HEK293T (cell line): ENCODE results near the gene TAF1B.

Experiments
- CTCF ChIA-PET: fragments of 350-600 bp; formaldehyde crosslinking; extraction: SDS; loops from one replicate; lab custom pipeline; 2021; ENCODE audit warnings: antibody characterized with exemption, inconsistent platforms; lab: Yijun Ruan, JAX
- POLR2A ChIA-PET: fragments of 350-600 bp; formaldehyde crosslinking; extraction: SDS; loops from one replicate; lab custom pipeline; 2020; ENCODE audit warnings: antibody characterized with exemption, inconsistent platforms; lab: Yijun Ruan, JAX
- DNase-seq: peaks from one replicate; pipeline ENCODE4 v3.0.0; 2012; ENCODE audit warnings: mixed read lengths; ENCODE audit errors: extremely low spot score
- ARNT ChIP-seq: fragments of 450-650 bp; IDR thresholded peaks from 2 replicates; pipeline ENCODE4 v1.6.1; 2017; ENCODE audit warnings: mild to moderate bottlenecking
- BHLHE40 ChIP-seq: fragments of 450-650 bp; IDR thresholded peaks from 2 replicates; pipeline ENCODE4 v1.6.1; 2016; ENCODE audit warnings: mild to moderate bottlenecking, moderate library complexity, borderline replicate concordance
- CTBP1 ChIP-seq: fragments of 450-650 bp; IDR thresholded peaks from 2 replicates; pipeline ENCODE4 v1.6.1; 2016; ENCODE audit warnings: borderline replicate concordance
- ELF4 ChIP-seq: fragments of 450-650 bp; IDR thresholded peaks from 2 replicates; pipeline ENCODE4 v1.6.1; 2017; ENCODE audit warnings: antibody characterized with exemption
- FOXA1 ChIP-seq: fragments of 450-650 bp; IDR thresholded peaks from 2 replicates; pipeline ENCODE4 v1.6.1; 2016; ENCODE audit warnings: mild to moderate bottlenecking
- FOXK2 ChIP-seq: fragments of 450-650 bp; IDR thresholded peaks from 2 replicates; pipeline ENCODE4 v1.6.1; 2016; ENCODE audit warnings: mild to moderate bottlenecking
- FOXM1 ChIP-seq: fragments of 450-650 bp; IDR thresholded peaks from 2 replicates; pipeline ENCODE4 v1.6.1; 2017; ENCODE audit warnings: mild to moderate bottlenecking, borderline replicate concordance
- HDGF ChIP-seq: fragments of 450-650 bp; IDR thresholded peaks from 2 replicates; pipeline ENCODE4 v1.6.1; 2017; ENCODE audit warnings: antibody characterized with exemption, borderline replicate concordance
- L3MBTL2 ChIP-seq: fragments of 450-650 bp; conservative IDR thresholded peaks from 2 replicates; pipeline ENCODE4 v1.6.1; 2016; ENCODE audit warnings: mild to moderate bottlenecking
- LEF1 ChIP-seq: fragments of 450-650 bp; IDR thresholded peaks from 2 replicates; pipeline ENCODE4 v1.6.1; 2017; ENCODE audit warnings: mild to moderate bottlenecking, borderline replicate concordance
- NFRKB ChIP-seq: fragments of 450-650 bp; IDR thresholded peaks from 2 replicates; pipeline ENCODE4 v1.6.1; 2016; ENCODE audit warnings: mild to moderate bottlenecking, moderate library complexity
- SP1 ChIP-seq: fragments of 450-650 bp; IDR thresholded peaks from 2 replicates; pipeline ENCODE4 v1.6.1; 2017
- SUZ12 ChIP-seq: fragments of 450-650 bp; IDR thresholded peaks from 2 replicates; pipeline ENCODE4 v1.6.1; 2016; ENCODE audit warnings: mild to moderate bottlenecking
- TARDBP ChIP-seq: fragments of 450-650 bp; IDR thresholded peaks from 2 replicates; pipeline ENCODE4 v1.6.1; 2016
- ZNF384 ChIP-seq: fragments of 450-650 bp; IDR thresholded peaks from 2 replicates; pipeline ENCODE4 v1.6.1; 2016
- TF ChIP-seq, protein P1 (sequence below): fragments of 450-650 bp; IDR thresholded peaks from 2 replicates; pipeline ENCODE4 v1.6.1; 2016

Gene TAF1B

GRCh38 chr2:9965119-9965822 lies 122.0 kb downstream of the TAF1B start:
- no peak for DNase-seq
- no peak for TF ChIP-seq CTBP1
- ChIA-PET POLR2A (no interaction called here), CTCF (interaction anchor here (1.0 kb wide), 1 partner anchor 19 kb away, joined by 4 read pairs; no protein-coding TSS in a partner anchor)

DNA sequence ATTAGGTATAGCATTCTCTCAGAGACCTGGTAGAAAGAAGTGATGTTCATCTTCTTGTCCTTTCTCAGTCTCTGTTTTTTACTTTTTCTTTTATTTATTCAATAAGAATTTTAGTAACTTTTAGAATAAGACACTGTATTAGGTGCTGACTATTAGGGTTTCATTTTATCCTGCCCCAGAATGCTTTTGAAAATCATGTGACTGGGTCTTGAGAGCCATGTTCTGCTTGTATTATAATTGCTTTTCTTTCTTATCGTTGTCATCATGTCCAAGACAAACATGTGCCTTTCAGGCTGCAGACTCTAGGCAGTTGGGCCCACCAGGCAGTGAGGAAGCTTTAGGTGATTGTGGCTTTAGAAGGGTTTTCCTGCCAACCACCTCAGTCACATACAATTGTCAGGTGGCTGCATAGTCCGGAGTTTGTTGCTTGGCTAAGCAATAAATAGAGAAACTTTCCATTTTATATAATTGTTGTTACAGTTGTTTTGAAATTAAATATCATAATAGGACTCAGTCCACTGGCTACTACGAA lies 123.3 kb downstream of the TAF1B start:
- ChIA-PET CTCF (no interaction called here), POLR2A (no interaction called here)
- DNase-seq, result no peak
- TF ChIP-seq L3MBTL2 (no peak), FOXA1 (no peak), TARDBP (no peak), ZNF384 (no peak), SP1 (no peak)
- TF ChIP-seq, protein P1, sequence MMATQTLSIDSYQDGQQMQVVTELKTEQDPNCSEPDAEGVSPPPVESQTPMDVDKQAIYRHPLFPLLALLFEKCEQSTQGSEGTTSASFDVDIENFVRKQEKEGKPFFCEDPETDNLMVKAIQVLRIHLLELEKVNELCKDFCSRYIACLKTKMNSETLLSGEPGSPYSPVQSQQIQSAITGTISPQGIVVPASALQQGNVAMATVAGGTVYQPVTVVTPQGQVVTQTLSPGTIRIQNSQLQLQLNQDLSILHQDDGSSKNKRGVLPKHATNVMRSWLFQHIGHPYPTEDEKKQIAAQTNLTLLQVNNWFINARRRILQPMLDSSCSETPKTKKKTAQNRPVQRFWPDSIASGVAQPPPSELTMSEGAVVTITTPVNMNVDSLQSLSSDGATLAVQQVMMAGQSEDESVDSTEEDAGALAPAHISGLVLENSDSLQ, result no peak

- no peak for DNase-seq
- TF ChIP-seq L3MBTL2, result no peak
- no peak for TF ChIP-seq LEF1
- TF ChIP-seq FOXK2, result no peak
- no peak for TF ChIP-seq BHLHE40
- no peak for TF ChIP-seq HDGF
- TF ChIP-seq ARNT, result no peak
- no peak for TF ChIP-seq ZNF384
- TF ChIP-seq, protein P1, result no peak
- TF ChIP-seq CTBP1, result no peak
- no peak for TF ChIP-seq FOXA1
- ChIA-PET CTCF (interaction anchor here (0.7 kb wide), 1 partner anchor 171 kb away, joined by 3 read pairs; no protein-coding TSS in a partner anchor), POLR2A (no interaction called here)
Measured at GRCh38 chr2:9967053-9967775, 123.9 kb downstream of the TAF1B start.

- ChIA-PET POLR2A (no interaction called here), CTCF (no interaction called here)
- DNase-seq, result no peak
- no peak for TF ChIP-seq HDGF
- no peak for TF ChIP-seq FOXM1
- TF ChIP-seq SUZ12, result no peak
- TF ChIP-seq CTBP1, result no peak
- no peak for TF ChIP-seq NFRKB
- no peak for TF ChIP-seq TARDBP
- no peak for TF ChIP-seq FOXK2
- TF ChIP-seq SP1, result no peak
- TF ChIP-seq ARNT, result no peak
- no peak for TF ChIP-seq LEF1
- TF ChIP-seq ELF4, result no peak
- TF ChIP-seq FOXA1, result no peak
Measured at GRCh38 chr2:9968553-9969497, 125.6 kb downstream of the TAF1B start.

DNA sequence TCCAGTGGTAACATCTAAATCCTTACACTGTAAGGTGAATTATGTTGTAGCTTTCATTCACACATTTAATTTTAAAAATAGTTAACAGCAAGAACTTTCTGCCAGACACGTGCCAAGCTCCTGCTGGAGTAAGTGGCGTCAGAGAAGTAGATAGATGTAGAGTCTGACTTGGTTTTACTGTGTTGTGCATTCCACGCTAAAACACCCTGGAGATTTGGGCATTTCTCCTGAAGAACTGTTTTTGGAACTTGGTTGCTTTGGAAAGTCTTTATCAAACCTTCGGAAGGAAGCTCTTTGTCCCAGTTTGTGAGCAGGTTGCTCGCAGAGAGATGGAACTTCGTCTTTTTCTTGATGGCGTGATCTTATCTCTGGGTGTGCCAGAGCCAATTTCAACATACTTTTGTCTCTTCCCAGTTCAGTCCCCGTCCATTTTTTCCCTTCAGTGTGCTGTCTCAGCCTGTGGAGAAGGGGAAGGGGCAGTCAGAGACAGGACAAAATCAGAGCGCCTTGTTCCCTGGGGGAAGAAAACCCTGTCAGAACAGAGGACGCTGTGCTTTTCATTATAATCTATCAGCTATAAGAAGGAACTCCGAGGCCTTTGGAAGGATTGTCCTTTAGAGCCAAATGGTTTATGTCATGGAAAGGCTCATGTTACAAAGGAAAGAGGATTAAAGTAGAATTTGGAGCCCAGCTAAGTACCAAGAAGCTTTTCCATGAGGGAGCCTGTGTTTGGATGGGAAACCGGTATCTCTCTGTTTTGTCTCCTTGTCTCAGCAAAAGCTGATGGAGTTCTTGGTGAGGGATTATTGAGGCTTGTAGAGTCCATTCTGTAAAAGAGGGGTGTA lies 127.1 kb downstream of the TAF1B start:
- ChIA-PET CTCF (interaction anchor here (0.7 to 1.4 kb wide), 2 partner anchors 12 to 14 kb away, joined by 6 to 7 read pairs; no protein-coding TSS in a partner anchor), POLR2A (interaction anchor here (0.7 to 1.3 kb wide), 2 partner anchors 127 to 411 kb away, joined by 3 read pairs; partner anchors contain the start of gene TAF1B)
- DNase-seq, result no peak
- no peak for TF ChIP-seq TARDBP
